ENCODE data around the gene PFN1.
"Not testable (repeated sequence)": the region's sequence is repeated elsewhere in the genome, so short reads cannot be mapped to it uniquely, and the experiment has no call there.

Gene PFN1

GRCh38 chr17:4945176-4945943 lies 3.0 kb downstream of the PFN1 start:
- peak; percentile 92 for DNase-seq

GRCh38 chr17:4944554-4945175 lies 3.7 kb downstream of the PFN1 start:
- DNase-seq, result no peak

- peak; percentile 53 for DNase-seq
Observed at GRCh38 chr17:4944163-4944553, 4.2 kb downstream of the PFN1 start.

GRCh38 chr17:4942760-4943508 lies 5.4 kb downstream of the PFN1 start:
- no peak for DNase-seq

GRCh38 chr17:4941319-4941610 lies 7.1 kb downstream of the PFN1 start:
- no peak for DNase-seq

- peak; percentile 49 for DNase-seq
Observed at GRCh38 chr17:4940555-4941318, 7.6 kb downstream of the PFN1 start.

GRCh38 chr17:4939796-4940554 lies 8.4 kb downstream of the PFN1 start, which contains the start of the genes RNF167 and SLC25A11:
RNF167 (plus strand) TSS chr17:4940268; CDS start chr17:4940910, 642 bp downstream.
SLC25A11 (minus strand) TSS chr17:4940046; CDS start chr17:4939910, 136 bp downstream.
- peak; percentile 96 for DNase-seq

- no peak for DNase-seq
Observed at GRCh38 chr17:4939546-4939795, 8.9 kb downstream of the PFN1 start.

GRCh38 chr17:4938688-4939545 lies 9.4 kb downstream of the PFN1 start:
- DNase-seq, result no peak

GRCh38 chr17:4938069-4938491 lies 10.2 kb downstream of the PFN1 start:
- DNase-seq, result no peak

- DNase-seq, result no peak
Observed at GRCh38 chr17:4937553-4937952, 10.8 kb downstream of the PFN1 start.

- no peak for DNase-seq
Observed at GRCh38 chr17:4936436-4936835, 11.9 kb downstream of the PFN1 start.

GRCh38 chr17:4935650-4936049 lies 12.7 kb downstream of the PFN1 start:
- DNase-seq, result no peak

- DNase-seq, result no peak
Observed at GRCh38 chr17:4934173-4934979, 14.0 kb downstream of the PFN1 start.

GRCh38 chr17:4933646-4934045 lies 14.7 kb downstream of the PFN1 start:
- DNase-seq, result no peak

GRCh38 chr17:4932756-4933155 lies 15.6 kb downstream of the PFN1 start:
- DNase-seq, result no peak

- DNase-seq, result no peak
Observed at GRCh38 chr17:4931963-4932362, 16.4 kb downstream of the PFN1 start, which contains the start of gene GP1BA. GP1BA (plus strand) TSS chr17:4932277; CDS start chr17:4932605, 328 bp downstream.

GRCh38 chr17:4928881-4929280 lies 19.4 kb downstream of the PFN1 start:
- DNase-seq, result no peak

- not testable (repeated sequence) for DNase-seq
Observed at GRCh38 chr17:4926577-4927335, 21.6 kb downstream of the PFN1 start.

- DNase-seq, result no peak
Observed at GRCh38 chr17:4921320-4921719, 27.0 kb downstream of the PFN1 start.

Data from stimulated activated CD4-positive, alpha-beta T cell treated with anti-CD3 and anti-CD28 coated beads, Interleukin-4, amount 100 ng/mL, for 24 hours (primary cell).